Tibial nerve (tissue), 4 donors: Measurements from ENCODE around the gene DAAM2.

Source experiments
- CTCF ChIP-seq, 5 experiments: fragments of 200-600 bp in 3 of 5; fragments of 450-650 bp in 2 of 5; sonication (generic) in 3 of 5; IDR thresholded peaks; one replicate each; pipeline ENCODE4 v1.5.1; 2016 to 2019; ENCODE audit warnings: antibody characterized with exemption in 5 of 5, mild to moderate bottlenecking in 3 of 5, moderate library complexity in 2 of 5
- EP300 ChIP-seq, 2 donors: sonication (generic); formaldehyde crosslinking; IDR thresholded peaks; one replicate each; pipeline ENCODE4 v1.6.1; 2017; ENCODE audit warnings: antibody characterized with exemption in 2 of 2, mild to moderate bottlenecking in 1 of 2

- TF ChIP-seq CTCF (IDR thresholded peaks at IDR 0.05) (no peak), EP300 (IDR thresholded peaks at IDR 0.05) (no peak)
Measured at GRCh38 chr6:39906318-39906761, 114.2 kb downstream of the DAAM2 start.
